ENCODE results near the gene CLN6.
"Not testable (repeated sequence)": the region's sequence is repeated elsewhere in the genome, so short reads cannot be mapped to it uniquely, and the experiment has no call there.

The CLN6 gene

DNA sequence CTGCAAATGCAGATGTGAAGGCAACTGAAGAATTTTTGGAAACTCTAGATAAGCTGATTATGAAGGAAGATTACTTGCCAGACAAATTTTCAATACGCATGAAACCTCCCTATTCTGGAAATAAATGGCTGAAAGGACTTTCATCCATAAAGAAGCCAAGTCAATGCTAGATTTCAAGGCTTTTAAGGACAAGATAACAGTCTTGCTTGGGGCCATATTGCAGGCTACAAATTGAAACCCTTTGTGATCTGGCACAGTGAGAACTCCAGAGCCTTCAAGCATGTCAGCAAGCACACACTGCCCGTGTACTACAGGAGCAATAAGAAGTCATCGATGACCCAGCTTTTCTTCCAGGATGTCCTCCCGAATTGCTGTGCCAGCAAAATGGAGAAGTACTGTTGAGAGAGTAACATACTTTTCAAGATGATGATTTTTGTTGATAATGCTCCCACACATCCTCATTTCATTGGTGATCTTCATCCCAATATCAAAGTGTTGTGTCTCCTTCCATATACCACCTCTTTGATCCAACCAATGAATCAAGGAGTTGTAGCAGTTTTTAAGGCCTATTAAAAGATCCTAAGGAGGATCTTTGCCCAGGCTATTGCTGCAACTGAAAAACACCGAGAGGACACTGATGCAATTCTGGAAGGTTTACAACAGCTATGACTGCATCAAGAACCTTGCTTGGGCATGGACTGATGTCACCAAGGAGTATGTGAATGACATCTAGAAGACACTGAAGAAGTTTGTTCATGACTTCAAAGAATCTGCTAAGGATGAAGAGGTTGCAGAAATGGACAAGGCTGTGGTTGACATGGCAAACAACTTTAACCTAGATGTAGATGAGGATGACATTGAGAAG lies 44.7 kb downstream of the CLN6 start:
- no peak for DNase-seq (ENCODE audit: low read depth in 1 of 2, low spot score in 1 of 2)
- in situ Hi-C loops (cut with HindIII; ENCODE audit: low pct_unique_long_range_greater_than_20kb, low sequenced_read_pairs), result no loop called here
- TF ChIP-seq JUND (IDR thresholded peaks at IDR 0.05; ENCODE audit: low read depth), result no peak

DNA sequence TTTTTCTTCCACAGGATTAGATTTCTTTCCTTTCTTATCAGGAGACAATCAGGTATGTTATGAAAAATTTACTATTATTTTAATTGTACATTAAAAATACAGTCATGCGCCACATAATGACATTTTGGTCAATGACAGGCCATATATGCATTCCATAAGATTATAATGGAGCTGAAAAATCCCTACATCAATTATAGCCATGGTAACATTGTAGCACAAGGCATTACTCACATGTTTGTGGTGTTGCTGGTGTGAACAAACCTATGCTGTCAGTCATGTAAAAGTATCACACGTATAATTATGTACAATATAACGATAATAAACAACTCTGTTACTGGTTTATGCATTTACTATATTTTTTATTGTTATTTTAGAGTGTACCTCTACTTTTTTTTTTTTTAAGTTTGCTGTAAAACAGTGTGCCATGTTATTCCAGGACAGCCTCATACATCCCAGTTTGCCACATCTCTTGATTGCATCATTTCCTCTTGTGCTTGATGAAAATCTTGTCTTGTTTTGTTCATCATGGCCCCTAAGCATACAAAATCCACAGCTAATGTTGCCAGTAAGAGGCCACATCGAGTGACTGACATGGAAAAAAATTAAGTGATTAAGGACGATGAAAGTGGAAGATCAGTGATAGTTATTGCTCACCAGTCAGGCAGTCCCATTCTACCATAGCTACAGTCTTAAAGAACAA lies 45.8 kb downstream of the CLN6 start:
- in situ Hi-C loops (cut with HindIII; ENCODE audit: low pct_unique_long_range_greater_than_20kb, low sequenced_read_pairs), result no loop called here
- no peak for DNase-seq (ENCODE audit: low read depth in 1 of 2, low spot score in 1 of 2)
- no peak for TF ChIP-seq JUND (IDR thresholded peaks at IDR 0.05; ENCODE audit: low read depth)

DNA sequence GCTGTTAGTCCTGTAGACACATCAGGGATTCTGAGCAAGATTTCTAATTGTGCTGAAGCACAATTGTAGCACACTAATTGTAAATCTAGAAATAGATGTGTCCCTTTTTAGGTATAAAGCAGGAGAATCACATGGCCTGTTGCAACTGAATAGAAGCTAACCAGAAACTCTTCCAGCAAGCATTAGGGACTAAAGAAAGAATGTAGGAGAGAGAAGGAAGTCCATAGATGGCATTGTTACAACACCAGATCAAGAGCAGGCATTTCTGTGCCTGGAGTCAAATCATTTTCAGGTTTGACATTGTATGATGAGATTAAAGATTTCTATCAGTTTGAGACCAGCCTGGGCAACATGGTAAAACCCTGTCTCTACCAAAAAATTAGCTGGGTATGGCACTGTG lies 51.8 kb downstream of the CLN6 start:
- DNase-seq (ENCODE audit: low read depth in 1 of 2, low spot score in 1 of 2), result no peak
- no peak for TF ChIP-seq JUND (IDR thresholded peaks at IDR 0.05; ENCODE audit: low read depth)
- in situ Hi-C loops (cut with HindIII; ENCODE audit: low pct_unique_long_range_greater_than_20kb, low sequenced_read_pairs), result no loop called here

DNA sequence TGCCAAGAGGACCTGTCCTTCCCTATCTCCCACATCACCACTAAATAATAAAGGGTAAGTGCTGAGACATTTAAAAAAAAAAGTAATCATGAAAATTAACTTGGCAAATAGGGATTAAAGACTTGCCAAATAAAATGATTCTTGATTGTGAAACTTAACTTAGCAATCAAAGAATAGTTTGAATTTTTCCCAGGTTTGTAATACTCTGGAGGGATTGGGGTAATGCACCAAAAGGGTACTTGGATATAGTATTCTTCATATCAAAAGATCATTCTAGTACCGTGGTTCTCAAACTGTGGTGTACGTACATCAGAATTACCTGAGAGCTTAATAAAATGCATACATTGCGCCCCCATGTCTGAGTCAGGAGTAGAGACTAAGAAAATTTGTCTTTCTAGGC lies 52.9 kb downstream of the CLN6 start:
- no peak for TF ChIP-seq JUND (IDR thresholded peaks at IDR 0.05; ENCODE audit: low read depth)

DNA sequence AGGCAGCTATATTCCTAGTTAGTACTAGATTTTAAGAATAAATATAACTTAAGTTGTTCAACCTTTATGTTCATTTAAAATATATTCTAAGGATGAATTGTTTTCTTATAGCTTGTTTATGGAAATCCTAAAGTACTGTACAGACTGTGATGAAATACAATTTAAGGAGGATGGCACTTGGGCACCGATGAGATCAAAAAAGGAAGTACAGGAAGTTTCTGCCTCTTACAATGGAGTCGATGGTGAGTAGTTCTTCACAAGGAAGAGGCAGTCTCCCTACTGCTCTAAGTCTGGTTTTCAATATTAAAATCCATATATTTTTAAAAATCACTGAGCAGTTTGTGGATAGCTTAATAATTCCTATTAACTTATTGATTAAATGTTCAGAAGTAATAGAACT lies 54.0 kb downstream of the CLN6 start:
- in situ Hi-C loops (cut with HindIII; ENCODE audit: low pct_unique_long_range_greater_than_20kb, low sequenced_read_pairs), result no loop called here

More for the DNA sequence above, 52.9 kb downstream of the CLN6 start:
- in situ Hi-C loops (cut with HindIII; ENCODE audit: low pct_unique_long_range_greater_than_20kb, low sequenced_read_pairs), result no loop called here
- no peak for DNase-seq (ENCODE audit: low read depth in 1 of 2, low spot score in 1 of 2)

DNA sequence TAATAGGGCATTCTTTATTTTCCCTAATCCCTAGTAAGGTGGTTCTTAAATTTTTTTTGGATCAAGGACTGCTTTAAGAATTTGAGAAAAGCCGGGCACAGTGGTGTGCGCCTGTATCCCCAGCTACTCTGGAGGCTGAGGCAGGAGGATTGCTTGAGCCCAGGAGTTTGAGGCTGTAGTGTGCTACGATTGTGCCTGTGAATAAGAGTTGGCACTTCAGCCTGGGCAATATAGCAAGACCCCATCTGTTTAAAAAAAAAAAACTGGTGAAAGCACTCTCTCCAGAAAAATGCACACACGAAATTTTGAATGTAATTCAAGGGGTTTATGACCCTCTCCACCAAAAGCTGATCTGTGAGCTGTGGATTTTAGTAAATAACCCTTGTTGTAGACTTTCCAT lies 56.4 kb downstream of the CLN6 start:
- no peak for DNase-seq (ENCODE audit: low read depth in 1 of 2, low spot score in 1 of 2)
- no peak for TF ChIP-seq JUND (IDR thresholded peaks at IDR 0.05; ENCODE audit: low read depth)
- in situ Hi-C loops (cut with HindIII; ENCODE audit: low pct_unique_long_range_greater_than_20kb, low sequenced_read_pairs), result no loop called here

More for the DNA sequence above, 54.0 kb downstream of the CLN6 start:
- TF ChIP-seq JUND (IDR thresholded peaks at IDR 0.05; ENCODE audit: low read depth), result no peak
- no peak for DNase-seq (ENCODE audit: low read depth in 1 of 2, low spot score in 1 of 2)

DNA sequence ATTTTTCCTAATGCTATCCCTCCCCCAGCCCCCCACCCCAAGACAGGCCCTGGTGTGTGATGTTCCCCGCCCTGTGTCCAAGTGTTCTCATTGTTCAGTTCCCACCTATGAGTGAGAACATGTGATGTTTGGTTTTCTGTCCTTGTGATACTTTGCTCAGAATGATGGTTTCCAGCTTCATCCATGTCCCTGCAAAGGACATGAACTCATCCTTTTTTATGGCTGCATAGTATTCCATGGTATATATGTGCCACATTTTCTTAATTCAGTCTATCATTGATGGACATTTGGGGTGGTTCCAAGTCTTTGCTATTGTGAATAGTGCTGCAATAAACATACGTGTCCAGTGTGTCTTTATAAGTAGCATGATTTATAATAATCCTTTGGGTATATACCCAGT lies 57.5 kb downstream of the CLN6 start:
- not testable (repeated sequence) for DNase-seq (ENCODE audit: low read depth in 1 of 2, low spot score in 1 of 2)

DNA sequence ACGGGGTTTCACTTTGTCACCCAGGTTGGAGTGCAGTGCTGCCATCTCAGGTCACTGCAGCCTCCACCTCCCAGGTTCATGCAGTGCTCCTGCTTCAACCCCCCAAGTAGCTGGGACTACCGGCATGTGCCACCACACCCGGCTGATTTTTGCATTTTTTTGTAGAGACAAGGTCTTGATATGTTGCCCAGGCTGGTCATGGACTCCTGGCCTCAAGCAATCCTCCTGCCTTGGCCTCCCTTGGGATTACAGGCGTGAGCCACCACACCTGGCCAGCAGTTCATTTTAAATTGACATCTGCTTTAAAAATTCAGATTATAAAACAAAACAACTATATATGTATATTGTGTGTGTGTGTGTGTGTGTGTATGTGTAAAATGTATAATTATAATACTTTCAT lies 62.7 kb downstream of the CLN6 start:
- in situ Hi-C loops (cut with HindIII; ENCODE audit: low pct_unique_long_range_greater_than_20kb, low sequenced_read_pairs), result no loop called here
- DNase-seq (ENCODE audit: low read depth in 1 of 2, low spot score in 1 of 2), result no peak
- TF ChIP-seq JUND (IDR thresholded peaks at IDR 0.05; ENCODE audit: low read depth), result no peak

More for the DNA sequence above, 57.5 kb downstream of the CLN6 start:
- in situ Hi-C loops (cut with HindIII; ENCODE audit: low pct_unique_long_range_greater_than_20kb, low sequenced_read_pairs), result not testable (repeated sequence)

DNA sequence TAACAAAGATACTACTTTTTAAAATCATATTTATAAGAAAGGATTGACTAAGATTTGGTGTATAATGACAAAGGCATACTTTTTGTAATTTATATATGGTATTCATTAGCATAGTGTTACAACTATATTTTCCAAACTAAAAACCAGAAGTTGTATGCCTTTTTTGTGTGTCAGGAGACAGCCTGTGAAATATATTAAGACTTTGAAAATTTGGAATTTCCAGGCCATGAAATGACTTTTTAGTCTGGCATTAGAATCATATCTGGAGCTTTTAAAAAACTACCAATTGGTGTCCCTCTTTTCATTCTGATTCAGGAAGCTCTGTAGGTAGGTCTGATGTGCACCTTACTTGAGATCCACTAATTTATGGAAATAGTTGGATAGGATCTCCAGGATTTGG lies 66.3 kb downstream of the CLN6 start:
- in situ Hi-C loops (cut with HindIII; ENCODE audit: low pct_unique_long_range_greater_than_20kb, low sequenced_read_pairs), result no loop called here
- no peak for TF ChIP-seq JUND (IDR thresholded peaks at IDR 0.05; ENCODE audit: low read depth)
- no peak for DNase-seq (ENCODE audit: low read depth in 1 of 2, low spot score in 1 of 2)

DNA sequence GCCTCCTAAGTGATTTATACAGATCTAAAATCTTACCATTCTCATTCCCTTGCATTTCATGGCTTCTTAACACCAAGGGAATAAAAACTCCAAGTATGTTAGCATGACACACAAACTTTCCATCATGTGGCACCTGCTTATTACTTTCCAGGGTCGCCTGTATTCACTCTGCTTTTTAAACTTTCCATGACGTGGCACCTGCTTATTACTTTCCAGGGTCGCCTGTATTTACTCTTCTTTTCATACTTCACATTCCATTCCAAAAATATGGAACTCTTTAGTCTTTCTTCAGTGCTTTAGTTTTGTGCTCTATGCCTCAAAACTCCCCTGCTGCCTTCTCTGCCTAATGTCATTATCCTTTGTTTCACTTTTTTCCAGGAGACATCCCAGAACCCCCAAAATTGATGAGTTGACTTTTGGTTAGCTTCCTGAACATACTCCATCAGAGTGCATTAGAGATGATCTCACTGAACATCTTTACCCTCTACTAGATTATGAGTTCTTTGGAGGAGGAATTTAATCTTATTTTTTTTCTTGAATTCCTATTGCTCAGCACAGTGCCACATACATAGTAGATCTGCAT lies 71.4 kb downstream of the CLN6 start:
- no peak for TF ChIP-seq JUND (IDR thresholded peaks at IDR 0.05; ENCODE audit: low read depth)
- in situ Hi-C loops (cut with HindIII; ENCODE audit: low pct_unique_long_range_greater_than_20kb, low sequenced_read_pairs), result no loop called here
- no peak for DNase-seq (ENCODE audit: low read depth in 1 of 2, low spot score in 1 of 2)

DNA sequence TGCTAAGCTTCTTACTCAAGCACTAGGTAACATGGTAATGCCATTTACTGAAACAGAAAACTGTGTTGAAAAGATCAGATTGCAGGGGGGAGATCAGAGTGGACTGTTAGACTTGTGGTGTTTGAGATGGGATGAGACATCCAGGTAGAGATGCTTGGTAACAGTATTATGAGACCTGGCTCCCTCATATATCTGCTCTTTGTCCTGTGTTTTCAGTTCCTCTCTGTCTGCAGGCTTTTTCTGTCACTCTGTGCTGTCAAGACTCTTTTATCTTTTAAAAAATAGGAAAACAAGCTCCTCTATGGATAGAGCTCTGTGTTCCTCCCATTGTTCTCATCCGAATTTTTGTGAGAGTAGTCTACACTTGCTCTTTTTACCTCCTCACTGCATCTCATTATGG lies 72.5 kb downstream of the CLN6 start:
- no peak for TF ChIP-seq JUND (IDR thresholded peaks at IDR 0.05; ENCODE audit: low read depth)
- DNase-seq (ENCODE audit: low read depth in 1 of 2, low spot score in 1 of 2), result no peak
- in situ Hi-C loops (cut with HindIII; ENCODE audit: low pct_unique_long_range_greater_than_20kb, low sequenced_read_pairs), result no loop called here
